GM18498 (cell line): ENCODE results near the gene NOA1.

Experiments
- ATAC-seq: cut with Tn5 transposase; IDR thresholded peaks from one replicate; pipeline ENCODE4 v1.9.1; 2021; ENCODE audit warnings: mild to moderate bottlenecking, moderate library complexity; ENCODE audit not compliant: unreplicated experiment

NOA1 gene

DNA sequence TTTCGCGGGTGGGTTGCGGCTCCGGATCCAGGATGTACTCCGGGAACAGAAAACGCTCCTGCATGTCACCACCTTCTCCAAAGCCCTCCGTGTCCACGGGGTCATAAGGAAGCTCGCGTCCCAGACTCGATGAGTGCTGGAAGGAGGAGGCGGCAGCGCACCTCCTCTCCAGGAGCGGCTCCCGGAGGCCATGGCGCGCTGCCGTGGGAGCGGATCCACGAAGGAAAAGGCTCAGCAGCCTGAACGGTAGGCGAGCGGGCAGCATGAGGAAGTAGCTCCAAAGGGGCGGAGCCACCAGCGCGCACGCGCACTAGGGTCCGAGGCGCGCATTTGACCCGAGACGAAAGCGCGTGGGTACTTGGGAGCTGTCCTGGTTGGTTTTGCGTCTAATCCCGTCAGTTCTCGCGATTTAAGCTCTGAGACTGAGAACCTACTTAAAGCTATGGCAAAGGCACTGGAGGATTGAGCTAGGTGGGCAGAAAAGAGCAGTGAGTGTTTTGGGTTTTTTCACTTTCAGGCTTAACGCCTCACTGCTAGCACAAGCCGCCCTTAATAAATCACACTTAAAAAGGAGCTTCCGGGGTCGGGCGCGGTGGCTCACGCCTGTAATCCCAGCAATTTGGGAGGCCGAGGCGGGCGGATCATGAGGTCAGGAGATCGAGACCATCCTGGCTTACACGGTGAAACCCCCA lies at the start of gene NOA1:
Gene NOA1, minus strand, starts transcription at position 286 of the 692 bp plus-strand sequence. Its CDS starts 21 bp downstream, at position 265.
- ATAC-seq = peak; percentile 85

- no peak for ATAC-seq
These were observed 45.7 kb upstream of the NOA1 start for GRCh38 chr4:57023104-57023503.

DNA sequence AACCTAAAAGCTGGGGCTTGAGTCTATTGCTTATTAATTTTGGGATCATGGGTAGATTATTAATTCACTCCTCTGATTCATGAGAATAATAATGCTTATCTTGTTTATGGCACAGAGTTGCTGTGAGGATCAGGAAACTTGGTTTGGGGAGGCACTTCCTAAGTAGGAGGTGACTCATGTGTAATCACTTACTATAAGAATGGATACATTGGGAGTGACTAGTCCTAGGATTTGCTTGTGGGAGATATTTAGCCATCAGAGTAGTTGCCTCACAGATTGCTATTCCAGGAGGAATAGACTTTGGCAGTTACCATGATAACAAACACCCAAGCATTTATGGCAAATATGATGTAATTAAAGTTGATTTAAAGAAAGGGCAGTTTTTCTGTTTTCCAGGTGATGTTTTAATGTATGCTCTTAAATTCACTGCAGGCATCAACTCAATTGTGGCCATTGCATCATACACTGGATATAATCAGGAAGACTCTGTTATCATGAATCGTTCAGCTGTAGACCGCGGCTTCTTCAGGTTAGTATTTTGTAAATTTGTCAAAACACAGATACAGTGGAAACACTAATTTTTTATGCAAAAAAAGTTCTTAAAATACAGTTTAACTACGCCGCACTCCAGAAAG lies 43.2 kb upstream of the NOA1 start:
- no peak for ATAC-seq

DNA sequence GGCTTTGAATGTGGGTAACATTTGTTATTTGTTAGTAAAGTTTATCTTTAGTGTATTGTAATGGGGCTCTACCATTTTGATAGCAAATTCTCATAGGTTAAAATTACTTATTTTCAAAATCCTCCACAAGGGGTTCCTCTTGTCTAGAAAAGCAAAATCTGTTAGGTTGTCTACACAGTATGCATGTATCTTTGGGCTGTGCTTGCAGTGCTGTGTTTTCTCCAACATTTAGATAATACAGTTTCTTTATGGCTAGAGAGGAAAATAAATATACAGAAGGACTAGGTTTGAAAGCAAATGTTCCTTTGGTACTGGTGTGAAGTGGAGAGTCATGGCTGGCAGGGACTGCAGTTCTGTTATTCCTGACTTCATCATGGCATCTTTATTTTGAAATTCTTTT lies 41.6 kb upstream of the NOA1 start:
- no peak for ATAC-seq

GRCh38 chr4:57013543-57014120 lies 36.2 kb upstream of the NOA1 start:
- no peak for ATAC-seq

DNA sequence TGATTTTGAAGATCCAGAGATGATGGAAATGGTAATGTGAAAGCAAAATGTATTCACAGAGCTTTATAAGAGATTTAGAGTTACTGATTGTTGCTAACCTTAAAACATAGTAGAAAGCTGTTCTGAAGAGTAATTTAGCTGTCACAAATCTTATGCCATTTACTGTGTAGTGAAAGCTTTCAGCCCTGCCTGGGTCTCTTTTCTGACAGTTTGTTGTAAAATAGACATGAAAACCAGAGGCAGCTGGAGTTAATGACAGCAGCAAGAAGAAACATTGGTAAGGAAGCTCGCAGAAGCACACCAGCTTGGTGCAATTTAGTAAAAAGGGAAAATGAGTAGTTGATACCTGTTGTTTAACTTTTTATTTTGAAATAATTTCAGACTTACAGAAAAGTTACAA lies 22.3 kb upstream of the NOA1 start:
- no peak for ATAC-seq

DNA sequence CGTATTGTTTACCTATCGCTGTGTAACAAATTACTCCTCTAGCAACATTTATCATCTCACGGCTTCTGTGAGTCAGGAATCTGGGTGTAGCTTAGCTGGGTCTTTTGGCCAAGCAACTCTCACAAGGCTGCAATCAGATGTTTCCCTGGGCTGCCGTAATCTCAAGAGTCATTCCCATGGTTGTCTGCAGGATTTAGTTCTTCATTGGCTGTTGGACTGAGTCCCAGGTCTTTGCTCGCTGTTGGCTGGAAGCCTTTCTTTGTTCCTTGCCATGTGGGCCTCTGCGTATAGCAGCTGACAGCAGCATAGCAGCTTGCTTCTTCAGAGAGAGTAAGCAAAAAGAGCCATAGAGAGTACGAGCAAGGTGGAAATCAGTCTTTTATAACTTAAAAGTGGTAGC lies 18.1 kb upstream of the NOA1 start:
- no peak for ATAC-seq

GRCh38 chr4:56990109-56990905 lies 12.9 kb upstream of the NOA1 start:
- no peak for ATAC-seq

DNA sequence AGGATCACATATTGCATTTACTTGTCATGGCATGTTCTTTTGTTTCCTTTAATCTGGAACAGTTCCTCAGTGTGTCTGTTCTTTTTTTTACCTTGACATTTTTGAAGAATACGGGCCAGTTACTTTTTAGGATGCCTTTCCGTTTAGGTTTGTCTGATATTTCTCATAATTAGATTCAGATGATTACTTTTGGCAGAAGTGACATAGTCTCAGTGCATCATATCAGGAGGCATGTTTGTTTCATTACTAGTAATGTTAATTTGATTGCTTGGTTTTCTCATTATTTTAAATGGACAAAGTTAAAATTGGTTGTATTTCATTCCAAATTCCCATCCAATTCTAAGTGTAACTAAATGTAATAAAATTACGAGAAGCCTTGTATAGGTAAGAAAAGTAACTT lies 9.5 kb upstream of the NOA1 start:
- no peak for ATAC-seq

- ATAC-seq = no peak
These were observed 8.8 kb upstream of the NOA1 start for GRCh38 chr4:56986192-56986591.

GRCh38 chr4:56981795-56982201 lies 4.4 kb upstream of the NOA1 start:
- ATAC-seq = no peak

- ATAC-seq = no peak
These were observed 2.1 kb upstream of the NOA1 start for GRCh38 chr4:56979421-56980072.

DNA sequence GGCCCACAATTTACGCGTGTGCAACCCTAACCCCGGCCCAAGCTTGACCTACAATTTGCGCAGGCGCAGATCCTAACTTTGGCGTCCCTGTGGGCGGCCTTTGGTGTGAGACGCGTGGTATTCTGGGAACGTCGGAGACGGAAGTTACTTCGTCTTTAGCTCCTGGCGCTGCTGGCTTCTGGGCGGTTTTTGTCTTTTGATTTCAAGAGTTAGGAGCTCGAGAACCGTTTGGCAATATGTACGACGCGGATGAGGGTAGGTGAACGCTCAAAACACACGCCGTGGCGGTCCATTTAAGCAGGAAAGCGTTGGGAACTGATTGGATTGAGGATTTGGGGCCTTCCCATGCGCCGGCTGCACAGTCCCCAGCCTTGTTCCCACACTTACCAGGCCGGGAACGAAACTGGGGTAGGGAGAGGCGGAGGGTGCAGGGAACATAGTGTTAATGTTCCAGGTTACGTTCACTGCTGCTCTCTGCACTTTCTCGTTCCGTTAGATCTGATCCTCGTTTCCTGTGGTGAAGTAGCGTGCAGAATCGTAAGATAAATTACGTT lies 1.4 kb upstream of the NOA1 start, which contains the start of gene POLR2B:
Gene POLR2B, plus strand, starts transcription at position 147 of the 554 bp plus-strand sequence. Its CDS starts 90 bp downstream, at position 237.
- peak; percentile 49 for ATAC-seq

GRCh38 chr4:56976837-56977320 lies 527 bp downstream of the NOA1 start:
- ATAC-seq = peak; percentile 37

DNA sequence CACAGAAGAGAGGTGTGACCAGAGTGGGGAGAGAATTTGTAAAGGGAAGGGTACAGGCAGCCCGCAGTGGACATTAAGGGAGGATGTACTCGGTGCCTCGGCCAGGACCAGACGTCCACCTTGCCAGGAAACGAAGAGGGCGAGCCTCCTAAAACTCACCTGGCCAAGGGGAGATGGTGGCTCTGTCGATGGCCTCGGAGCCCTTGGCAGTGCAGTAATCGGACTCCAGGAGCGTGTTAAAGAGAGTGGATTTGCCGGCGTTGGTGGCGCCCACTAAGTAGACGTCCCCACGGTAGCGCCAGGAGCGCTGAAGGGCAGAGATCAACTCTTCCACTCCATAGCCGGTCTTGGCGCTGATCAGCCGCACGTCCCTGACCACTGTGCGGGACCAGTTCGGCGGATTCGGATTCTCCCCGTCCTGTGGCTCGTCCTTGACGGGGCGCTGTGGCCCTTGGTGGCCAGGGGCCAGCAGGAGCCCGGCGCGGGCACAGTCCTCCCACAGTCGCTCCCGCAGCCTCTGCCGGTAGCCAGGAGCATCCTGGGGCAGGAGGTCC lies 1.0 kb downstream of the NOA1 start:
- no peak for ATAC-seq

- no peak for ATAC-seq
These were observed 4.1 kb downstream of the NOA1 start for GRCh38 chr4:56973336-56973735.

GRCh38 chr4:56972809-56973208 lies 4.6 kb downstream of the NOA1 start:
- no peak for ATAC-seq

GRCh38 chr4:56972389-56972788 lies 5.0 kb downstream of the NOA1 start:
- ATAC-seq = no peak

- ATAC-seq = no peak
These were observed 6.0 kb downstream of the NOA1 start for GRCh38 chr4:56971383-56971782.

- no peak for ATAC-seq
These were observed 16.3 kb downstream of the NOA1 start for GRCh38 chr4:56961107-56961500.
